Measurements from ENCODE around the gene ATP9A.
"Not testable (repeated sequence)": the region's sequence is repeated elsewhere in the genome, so short reads cannot be mapped to it uniquely, and the experiment has no call there.

Gene ATP9A

DNA sequence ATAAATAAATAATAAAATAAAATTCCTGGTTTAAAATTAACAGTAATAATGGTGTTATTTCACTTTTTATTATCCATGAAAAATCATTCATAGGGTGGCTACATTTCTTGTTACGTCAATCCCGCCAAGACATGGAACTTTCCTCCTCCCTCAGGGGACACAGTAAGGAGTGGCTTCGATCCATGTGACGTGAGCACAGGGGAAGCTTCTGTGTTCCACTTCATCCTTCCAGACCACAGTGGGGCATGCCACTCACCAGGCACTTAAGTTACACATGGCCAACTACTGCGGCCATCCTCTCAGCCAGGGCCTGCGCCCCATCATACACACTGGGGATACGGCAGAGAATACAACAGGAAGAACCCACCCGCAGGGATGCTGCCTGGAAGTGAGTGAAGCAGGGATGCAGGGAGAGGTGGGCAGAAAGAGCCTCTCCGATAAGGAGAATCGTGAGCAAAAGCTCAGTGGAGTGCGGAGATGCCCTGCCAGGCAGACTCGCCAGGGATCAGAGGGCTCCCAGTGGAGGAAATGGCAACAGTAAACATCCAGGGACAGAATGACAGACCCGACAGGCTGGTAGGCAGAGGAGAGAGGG is 75.3 kb downstream of the ATP9A start:
- no peak for DNase-seq (ENCODE audit: low read depth)

DNA sequence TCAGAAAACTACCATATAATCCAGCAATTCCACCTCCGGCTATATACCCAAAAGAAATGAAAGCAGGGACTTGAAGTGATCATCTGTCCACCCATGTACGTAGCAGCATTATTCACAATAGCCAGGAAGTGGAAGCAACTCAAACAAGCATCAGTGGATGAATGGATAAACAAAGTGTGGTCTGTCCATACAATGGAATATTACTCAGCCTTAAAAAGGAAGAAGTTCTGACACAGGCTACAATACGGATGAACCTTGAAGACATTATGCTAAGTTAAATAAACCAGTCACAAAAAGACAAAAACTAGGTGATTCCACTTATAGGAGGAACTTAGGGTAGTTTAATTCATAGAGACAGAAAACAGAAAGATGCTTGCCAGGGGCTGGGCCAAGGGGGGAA is 76.5 kb downstream of the ATP9A start:
- no peak for DNase-seq (ENCODE audit: low read depth)

GRCh38 chr20:51688600-51689244 is 79.5 kb downstream of the ATP9A start:
- no peak for DNase-seq (ENCODE audit: low read depth)

- no peak for DNase-seq (ENCODE audit: low read depth)
Measured at GRCh38 chr20:51687630-51688029, 80.6 kb downstream of the ATP9A start.

- DNase-seq (ENCODE audit: low read depth) = no peak
Measured at GRCh38 chr20:51687108-51687507, 81.1 kb downstream of the ATP9A start.

DNA sequence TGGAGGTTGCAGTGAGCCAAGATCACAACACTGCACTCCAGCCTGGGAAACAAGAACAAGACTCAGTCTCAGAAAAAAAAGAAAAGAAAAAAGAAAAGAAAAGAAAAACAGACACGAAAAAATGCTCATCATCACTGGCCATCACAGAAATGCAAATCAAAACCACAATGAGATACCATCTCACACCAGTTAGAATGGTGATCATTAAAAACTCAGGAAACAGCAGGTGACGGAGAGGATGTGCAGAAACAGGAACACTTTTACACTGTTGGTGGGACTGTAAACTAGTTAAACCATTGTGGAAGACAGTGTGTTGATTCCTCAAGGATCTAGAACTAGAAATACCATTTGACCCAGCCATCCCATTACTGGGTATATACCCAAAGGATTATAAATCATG is 82.7 kb downstream of the ATP9A start:
- not testable (repeated sequence) for DNase-seq (ENCODE audit: low read depth)

DNA sequence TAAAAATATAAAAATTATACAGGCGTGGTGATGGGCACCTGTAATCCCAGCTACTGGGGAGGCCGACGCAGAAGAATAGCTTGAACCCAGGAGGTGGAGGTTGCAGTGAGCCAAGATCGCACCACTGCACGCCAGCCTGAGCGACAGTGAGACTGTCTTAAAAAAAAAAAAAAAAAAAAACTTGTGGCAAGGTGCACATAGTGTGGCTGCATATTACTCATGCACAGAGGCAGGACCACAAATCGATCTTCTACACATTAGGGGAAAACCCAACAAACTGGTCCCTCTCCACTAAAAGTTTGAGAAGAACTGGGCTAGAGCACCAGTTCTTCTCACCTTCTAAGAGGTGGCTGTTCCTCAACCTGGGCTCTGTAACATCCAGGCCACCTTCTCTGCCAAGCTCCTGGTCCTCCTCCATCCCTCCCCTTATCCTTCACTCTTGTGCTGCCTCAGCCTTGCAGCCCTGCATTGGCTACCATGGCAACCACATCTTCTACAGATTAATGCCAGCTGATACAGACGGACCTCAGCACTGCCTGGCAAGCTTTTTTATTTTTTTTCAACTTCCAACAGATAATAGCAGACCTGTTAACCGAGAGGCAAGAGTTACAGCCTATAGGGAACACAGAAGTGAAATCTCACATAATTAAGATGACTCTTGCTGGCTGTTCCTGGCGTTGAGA is 88.0 kb downstream of the ATP9A start:
- no peak for DNase-seq (ENCODE audit: low read depth)

- DNase-seq (ENCODE audit: low read depth) = no peak
Measured at GRCh38 chr20:51679254-51679921, 88.8 kb downstream of the ATP9A start.

- DNase-seq (ENCODE audit: low read depth) = no peak
Measured at GRCh38 chr20:51678026-51678697, 90.0 kb downstream of the ATP9A start.

DNA sequence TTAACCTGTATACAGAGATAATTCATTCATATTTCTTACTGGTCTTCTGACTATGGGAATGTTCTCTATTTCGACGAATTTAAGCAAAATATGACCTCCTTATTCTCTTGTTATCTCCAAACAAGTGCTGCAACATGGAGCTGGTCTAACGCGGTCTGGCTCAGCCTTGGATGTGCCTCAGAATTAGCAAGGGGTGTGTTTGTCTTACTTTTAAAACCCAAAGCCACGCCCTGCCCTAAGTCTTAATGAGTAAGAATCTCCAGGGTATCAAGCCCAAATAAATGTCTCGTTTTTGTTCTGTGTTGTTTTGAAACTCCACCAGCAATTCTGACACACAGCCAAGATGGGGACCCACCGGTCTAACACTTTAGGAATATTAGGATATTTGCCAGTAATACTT is 99.2 kb downstream of the ATP9A start:
- no peak for DNase-seq (ENCODE audit: low read depth)

DNA sequence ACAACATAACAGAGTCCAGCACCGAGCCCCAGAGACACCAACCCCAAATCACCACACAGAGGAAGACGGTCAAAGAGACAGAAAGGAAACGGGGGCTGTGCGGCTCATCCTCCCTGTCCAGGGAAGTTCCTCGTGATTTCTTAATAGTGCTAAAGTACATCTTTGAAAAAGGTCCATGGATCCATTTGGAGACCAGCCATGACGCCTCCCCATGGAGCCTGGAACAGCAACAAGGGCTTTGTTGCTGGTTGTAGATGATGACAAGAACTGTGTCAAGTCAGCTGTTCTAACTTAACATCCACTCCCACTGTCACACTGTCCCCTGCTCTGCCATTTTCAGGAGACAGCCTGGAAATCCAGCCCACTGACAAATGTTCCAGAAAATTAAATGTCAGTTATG is 99.7 kb downstream of the ATP9A start:
- DNase-seq (ENCODE audit: low read depth) = no peak

GRCh38 chr20:51667491-51667890 is 100.7 kb downstream of the ATP9A start:
- no peak for DNase-seq (ENCODE audit: low read depth)

DNA sequence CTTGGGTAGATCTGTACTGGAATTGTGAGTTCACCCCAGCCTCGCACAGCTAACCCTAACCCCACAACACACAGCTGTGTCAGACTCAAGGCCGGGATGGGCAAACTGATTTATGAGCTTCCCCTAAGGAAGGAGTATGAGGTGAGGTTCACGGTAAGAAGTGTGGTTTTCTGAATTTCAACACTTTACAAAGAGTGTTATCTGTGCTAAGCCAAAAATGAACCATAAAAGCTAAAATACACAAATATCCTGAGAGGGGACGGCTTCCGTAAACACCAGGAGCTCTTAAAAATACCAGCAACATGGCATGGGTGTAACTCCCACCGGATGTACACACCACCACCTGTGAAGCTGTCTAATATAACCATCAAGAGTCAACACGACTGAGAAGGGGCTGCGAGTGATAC is 101.2 kb downstream of the ATP9A start:
- DNase-seq (ENCODE audit: low read depth) = no peak

DNA sequence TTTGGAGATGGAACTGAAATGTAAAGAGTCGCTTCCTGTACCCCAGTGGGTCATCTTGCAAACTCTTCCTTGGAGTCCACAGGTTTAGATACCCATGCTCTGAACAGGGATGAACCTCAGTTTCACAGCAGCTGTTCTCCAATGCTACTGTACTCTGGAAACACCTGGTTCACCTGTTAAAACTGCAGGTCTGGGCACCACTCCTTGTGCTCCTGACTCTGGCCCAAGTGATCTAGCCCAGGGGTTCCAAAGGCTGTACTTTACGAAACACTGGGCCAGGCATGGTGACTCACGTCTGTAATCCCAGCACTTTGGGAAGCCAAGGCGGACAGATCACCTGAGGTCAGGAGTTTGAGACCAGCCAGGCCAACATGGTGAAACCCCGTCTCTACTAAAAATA is 102.1 kb downstream of the ATP9A start:
- no peak for DNase-seq (ENCODE audit: low read depth)

DNA sequence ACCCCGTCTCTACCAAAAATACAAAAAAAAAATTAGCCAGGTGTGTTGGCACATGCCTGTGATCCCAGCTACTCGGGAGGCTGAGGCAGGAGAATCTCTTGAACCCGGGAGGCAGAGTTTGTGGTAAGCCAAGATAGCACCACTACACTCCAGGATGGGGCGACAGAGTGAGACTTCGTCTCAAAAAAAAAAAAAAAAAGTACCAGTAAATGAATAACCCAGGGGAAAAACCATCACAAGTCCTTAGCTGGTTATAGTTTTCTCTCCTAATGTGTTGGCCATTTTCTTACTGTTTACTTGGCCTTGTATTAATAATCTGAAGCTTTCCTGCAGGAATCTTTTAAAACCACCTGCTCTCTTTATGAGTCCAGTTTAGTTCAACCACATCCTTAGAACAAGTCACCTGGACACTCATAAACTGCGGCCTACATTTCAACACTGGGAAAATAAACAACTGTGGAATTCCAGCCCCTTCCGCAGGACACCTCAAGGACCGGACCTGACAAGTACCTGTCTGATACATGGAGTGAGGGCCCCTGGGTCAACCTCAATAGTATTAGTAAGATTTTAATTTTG is 102.6 kb downstream of the ATP9A start:
- no peak for DNase-seq (ENCODE audit: low read depth)

GRCh38 chr20:51661609-51662178 is 106.5 kb downstream of the ATP9A start:
- peak; percentile 7 for DNase-seq (ENCODE audit: low read depth)

GRCh38 chr20:51660672-51661608 is 107.2 kb downstream of the ATP9A start:
- no peak for DNase-seq (ENCODE audit: low read depth)

- DNase-seq (ENCODE audit: low read depth) = no peak
Measured at GRCh38 chr20:51659491-51660050, 108.6 kb downstream of the ATP9A start.

DNA sequence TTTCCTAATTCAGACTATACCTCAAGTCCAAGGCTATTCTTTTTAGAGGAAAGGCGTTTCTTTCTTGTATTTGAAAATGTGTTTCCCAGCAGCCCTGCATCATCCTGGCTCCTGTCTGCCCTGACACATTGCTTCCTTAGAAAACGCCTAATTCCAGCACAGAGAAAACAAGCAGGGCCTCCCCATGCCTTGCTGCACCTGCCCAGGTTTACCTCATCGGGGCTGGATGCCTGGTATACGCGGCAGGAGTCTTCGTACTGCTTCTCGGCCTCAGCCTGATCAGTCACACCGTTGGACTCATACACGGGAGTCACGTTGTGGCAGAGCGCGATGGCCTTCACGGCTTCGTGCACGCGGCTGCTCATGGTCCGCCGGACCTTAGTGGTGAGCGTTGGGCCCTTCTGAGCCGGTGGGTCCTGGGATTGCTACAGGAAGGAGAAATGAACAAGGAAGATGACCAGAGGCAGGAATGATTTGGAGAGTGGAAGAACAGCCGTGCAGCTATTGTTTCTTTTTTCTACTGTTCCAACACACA is 111.4 kb downstream of the ATP9A start:
- DNase-seq (ENCODE audit: low read depth) = no peak

DNA sequence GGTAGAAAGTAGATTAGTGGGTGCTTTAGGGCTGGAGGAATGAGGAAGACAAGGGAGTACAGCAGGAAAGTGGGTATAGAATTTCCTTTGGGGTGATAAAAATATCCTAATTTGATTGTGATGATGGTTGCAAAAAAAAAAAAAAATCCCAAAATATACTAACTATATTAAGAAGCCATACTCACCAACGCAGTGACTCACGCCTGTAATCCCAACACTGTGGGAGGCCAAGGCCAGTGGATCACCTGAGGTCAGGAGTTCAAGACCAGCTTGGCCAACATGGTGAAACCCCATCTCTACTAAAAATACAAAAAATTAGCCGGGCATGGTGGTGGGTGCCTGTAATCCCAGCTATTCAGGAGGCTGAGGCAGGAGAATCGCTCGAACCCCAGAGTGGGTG is 112.1 kb downstream of the ATP9A start:
- not testable (repeated sequence) for DNase-seq (ENCODE audit: low read depth)
